DOHH2 (cell line): ENCODE results near the gene ASAH2.

ENCODE experiments used
- EZH2phosphoT487 ChIP-seq: fragments of 200-600 bp; sonication (generic); IDR thresholded peaks from 2 replicates; pipeline ENCODE4 v1.6.1; 2017; ENCODE audit warnings: borderline replicate concordance, mild to moderate bottlenecking, antibody characterized with exemption, low read length, moderate library complexity, mixed read lengths
- TF ChIP-seq, protein P1 (sequence below): fragments of 200-600 bp; sonication (generic); IDR thresholded peaks from one replicate; pipeline ENCODE4 v1.5.1; 2014; ENCODE audit warnings: antibody characterized with exemption, mild to moderate bottlenecking, low read depth, low read length; ENCODE audit not compliant: poor library complexity, severe bottlenecking

DNA sequence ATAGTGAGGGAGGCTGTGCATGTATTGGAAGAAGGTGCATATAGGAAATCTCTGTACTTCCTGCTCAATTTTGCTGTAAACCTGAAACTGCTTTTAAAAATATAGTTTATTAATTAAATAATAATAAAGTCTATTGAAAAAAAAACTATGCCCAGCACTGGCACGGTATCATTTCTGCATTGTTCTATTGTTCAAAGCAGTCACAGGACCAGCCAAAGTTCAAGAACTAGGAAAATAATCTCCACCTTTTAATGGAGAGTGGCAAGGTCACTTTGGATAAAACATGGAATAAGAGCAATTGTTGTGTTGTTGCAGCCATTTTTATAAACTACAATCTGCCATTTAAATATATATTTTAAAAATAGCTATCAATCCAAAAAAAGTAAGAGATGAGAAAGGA is 24.7 kb downstream of the ASAH2 start:
- no peak for TF ChIP-seq EZH2phosphoT487
- TF ChIP-seq, protein P1, sequence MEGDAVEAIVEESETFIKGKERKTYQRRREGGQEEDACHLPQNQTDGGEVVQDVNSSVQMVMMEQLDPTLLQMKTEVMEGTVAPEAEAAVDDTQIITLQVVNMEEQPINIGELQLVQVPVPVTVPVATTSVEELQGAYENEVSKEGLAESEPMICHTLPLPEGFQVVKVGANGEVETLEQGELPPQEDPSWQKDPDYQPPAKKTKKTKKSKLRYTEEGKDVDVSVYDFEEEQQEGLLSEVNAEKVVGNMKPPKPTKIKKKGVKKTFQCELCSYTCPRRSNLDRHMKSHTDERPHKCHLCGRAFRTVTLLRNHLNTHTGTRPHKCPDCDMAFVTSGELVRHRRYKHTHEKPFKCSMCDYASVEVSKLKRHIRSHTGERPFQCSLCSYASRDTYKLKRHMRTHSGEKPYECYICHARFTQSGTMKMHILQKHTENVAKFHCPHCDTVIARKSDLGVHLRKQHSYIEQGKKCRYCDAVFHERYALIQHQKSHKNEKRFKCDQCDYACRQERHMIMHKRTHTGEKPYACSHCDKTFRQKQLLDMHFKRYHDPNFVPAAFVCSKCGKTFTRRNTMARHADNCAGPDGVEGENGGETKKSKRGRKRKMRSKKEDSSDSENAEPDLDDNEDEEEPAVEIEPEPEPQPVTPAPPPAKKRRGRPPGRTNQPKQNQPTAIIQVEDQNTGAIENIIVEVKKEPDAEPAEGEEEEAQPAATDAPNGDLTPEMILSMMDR = no peak
